ENCODE data around the gene AHRR. TPM values are rescaled to one million over a fixed set of nuclear protein-coding genes. Genes with fewer than 3 reads are reported as not detected.
A peak's percentile ranks its signal among the peaks of the same experiment; 100 is the strongest.

The AHRR gene
- total and polyA plus RNA-seq, 9 of the 15 experiments (the other 6 are each of a cell fraction or from before 2014, with no cell fraction given), result 0.06 to 1.6 (median 0.75) TPM; not detected in 1

DNA sequence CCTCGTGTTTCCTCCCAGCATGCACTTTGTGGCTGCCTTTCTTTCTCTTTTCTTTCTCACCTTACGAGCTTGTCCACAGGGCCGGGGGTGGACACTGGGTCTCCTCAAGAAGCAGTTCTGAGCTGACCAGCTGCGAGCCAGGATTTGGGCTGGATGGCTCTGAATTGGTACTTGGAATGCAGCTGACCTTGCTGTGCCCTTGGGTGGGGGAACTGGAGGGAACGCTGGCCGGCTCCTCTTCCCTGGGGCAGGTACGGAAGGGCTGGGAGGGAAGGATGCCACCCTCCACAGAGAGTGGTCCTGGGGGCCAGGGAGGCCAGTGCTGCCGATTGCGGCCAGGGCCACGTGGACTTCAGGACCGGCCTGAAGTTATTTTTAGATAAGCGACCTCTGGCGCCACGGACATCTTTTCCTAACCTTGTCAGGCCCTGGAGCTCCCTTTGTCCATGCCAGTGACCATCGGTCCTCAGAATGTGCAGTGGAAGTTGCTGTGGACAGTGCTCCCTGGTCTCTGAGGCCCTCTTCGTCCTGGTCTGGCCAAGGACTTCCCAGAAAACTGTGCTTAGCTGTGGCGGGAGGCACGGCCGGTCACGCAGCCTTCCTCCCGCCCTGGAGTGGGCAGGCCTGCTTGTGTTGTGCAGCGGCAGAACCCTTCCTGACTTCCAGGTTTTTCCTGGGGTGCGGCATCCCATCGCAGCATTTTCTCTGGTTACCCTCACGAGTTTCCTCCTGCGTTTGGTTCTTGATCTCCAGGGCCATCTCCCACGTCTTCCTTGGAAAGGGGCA is 13.5 kb upstream of the AHRR start:
- H2AFZ ChIP-seq (ENCODE audit: low read depth, low read length), result no peak overlapping the region
- peak overlapping the region in 1 of 2 experiments; percentile 48; a peak in 1 of 4 replicates for H3K9ac ChIP-seq (ENCODE audit: insufficient read depth in 1 of 2, low read depth in 2 of 2, low read length in 2 of 2)
- POLR2A ChIA-PET, result interaction anchor here (0.8 kb wide), 1 partner anchor 304 kb away, joined by 3 read pairs; no protein-coding TSS in a partner anchor
- no peaks in the 10 kb centered on the region for H3K9me1 ChIP-seq (ENCODE audit: control insufficient read depth, insufficient read depth, low read length)
- in situ Hi-C loops (cut with MboI) (no loop called here), intact Hi-C loops (cut with micrococcal nuclease) (no loop called here)
- no TSS peak for BruUV-seq (replicated peaks)
- CTCF ChIA-PET (ENCODE audit: low intra/inter-chr PET ratio), result no interaction called here
- no peaks in the 10 kb centered on the region for H3K9me3 ChIP-seq (replicated peaks; ENCODE audit: control insufficient read depth, insufficient read depth, low read depth, low read length)
- TF ChIP-seq MAZ (CRISPR knock-in tag; conservative IDR thresholded peaks at IDR 0.05 in 1 of 2, IDR thresholded peaks at IDR 0.05 in 1 of 2), result no peak
- TF ChIP-seq, protein P1, sequence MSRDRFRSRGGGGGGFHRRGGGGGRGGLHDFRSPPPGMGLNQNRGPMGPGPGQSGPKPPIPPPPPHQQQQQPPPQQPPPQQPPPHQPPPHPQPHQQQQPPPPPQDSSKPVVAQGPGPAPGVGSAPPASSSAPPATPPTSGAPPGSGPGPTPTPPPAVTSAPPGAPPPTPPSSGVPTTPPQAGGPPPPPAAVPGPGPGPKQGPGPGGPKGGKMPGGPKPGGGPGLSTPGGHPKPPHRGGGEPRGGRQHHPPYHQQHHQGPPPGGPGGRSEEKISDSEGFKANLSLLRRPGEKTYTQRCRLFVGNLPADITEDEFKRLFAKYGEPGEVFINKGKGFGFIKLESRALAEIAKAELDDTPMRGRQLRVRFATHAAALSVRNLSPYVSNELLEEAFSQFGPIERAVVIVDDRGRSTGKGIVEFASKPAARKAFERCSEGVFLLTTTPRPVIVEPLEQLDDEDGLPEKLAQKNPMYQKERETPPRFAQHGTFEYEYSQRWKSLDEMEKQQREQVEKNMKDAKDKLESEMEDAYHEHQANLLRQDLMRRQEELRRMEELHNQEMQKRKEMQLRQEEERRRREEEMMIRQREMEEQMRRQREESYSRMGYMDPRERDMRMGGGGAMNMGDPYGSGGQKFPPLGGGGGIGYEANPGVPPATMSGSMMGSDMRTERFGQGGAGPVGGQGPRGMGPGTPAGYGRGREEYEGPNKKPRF (IDR thresholded peaks at IDR 0.05; ENCODE audit: low read depth, low read length), result no peak
- TF ChIP-seq ELF4 (CRISPR knock-in tag; IDR thresholded peaks at IDR 0.05), result no peak
- TF ChIP-seq, protein P2, sequence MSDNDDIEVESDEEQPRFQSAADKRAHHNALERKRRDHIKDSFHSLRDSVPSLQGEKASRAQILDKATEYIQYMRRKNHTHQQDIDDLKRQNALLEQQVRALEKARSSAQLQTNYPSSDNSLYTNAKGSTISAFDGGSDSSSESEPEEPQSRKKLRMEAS (CRISPR knock-in tag; IDR thresholded peaks at IDR 0.05), result no peak
- TF ChIP-seq RB1 (IDR thresholded peaks at IDR 0.05; ENCODE audit: low read depth), result no peak
- TF ChIP-seq ZFPM2 (CRISPR knock-in tag; IDR thresholded peaks at IDR 0.05), result no peak
- TF ChIP-seq JUN (IDR thresholded peaks at IDR 0.05; ENCODE audit: borderline replicate concordance, low read depth, low read length), result no peak
- no peak for TF ChIP-seq JUN (CRISPR knock-in tag; IDR thresholded peaks at IDR 0.05; ENCODE audit: borderline replicate concordance)
- TF ChIP-seq KHSRP (IDR thresholded peaks at IDR 0.05), result no peak
- no peak for TF ChIP-seq ZNF263 (CRISPR knock-in tag; IDR thresholded peaks at IDR 0.05; ENCODE audit: borderline replicate concordance)
- TF ChIP-seq HNRNPUL1 (IDR thresholded peaks at IDR 0.05; ENCODE audit: low read length), result no peak
- TF ChIP-seq, protein P3, sequence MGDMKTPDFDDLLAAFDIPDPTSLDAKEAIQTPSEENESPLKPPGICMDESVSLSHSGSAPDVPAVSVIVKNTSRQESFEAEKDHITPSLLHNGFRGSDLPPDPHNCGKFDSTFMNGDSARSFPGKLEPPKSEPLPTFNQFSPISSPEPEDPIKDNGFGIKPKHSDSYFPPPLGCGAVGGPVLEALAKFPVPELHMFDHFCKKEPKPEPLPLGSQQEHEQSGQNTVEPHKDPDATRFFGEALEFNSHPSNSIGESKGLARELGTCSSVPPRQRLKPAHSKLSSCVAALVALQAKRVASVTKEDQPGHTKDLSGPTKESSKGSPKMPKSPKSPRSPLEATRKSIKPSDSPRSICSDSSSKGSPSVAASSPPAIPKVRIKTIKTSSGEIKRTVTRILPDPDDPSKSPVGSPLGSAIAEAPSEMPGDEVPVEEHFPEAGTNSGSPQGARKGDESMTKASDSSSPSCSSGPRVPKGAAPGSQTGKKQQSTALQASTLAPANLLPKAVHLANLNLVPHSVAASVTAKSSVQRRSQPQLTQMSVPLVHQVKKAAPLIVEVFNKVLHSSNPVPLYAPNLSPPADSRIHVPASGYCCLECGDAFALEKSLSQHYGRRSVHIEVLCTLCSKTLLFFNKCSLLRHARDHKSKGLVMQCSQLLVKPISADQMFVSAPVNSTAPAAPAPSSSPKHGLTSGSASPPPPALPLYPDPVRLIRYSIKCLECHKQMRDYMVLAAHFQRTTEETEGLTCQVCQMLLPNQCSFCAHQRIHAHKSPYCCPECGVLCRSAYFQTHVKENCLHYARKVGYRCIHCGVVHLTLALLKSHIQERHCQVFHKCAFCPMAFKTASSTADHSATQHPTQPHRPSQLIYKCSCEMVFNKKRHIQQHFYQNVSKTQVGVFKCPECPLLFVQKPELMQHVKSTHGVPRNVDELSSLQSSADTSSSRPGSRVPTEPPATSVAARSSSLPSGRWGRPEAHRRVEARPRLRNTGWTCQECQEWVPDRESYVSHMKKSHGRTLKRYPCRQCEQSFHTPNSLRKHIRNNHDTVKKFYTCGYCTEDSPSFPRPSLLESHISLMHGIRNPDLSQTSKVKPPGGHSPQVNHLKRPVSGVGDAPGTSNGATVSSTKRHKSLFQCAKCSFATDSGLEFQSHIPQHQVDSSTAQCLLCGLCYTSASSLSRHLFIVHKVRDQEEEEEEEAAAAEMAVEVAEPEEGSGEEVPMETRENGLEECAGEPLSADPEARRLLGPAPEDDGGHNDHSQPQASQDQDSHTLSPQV (IDR thresholded peaks at IDR 0.05), result no peak
- peaks cover 21% of the 10 kb centered on the region for H4K20me1 ChIP-seq (replicated peaks; ENCODE audit: control insufficient read depth, insufficient read depth, low read length)
- peaks cover 3% of the 10 kb centered on the region; the same call in 2 of the 3 replicates for H3K79me2 ChIP-seq (ENCODE audit: control insufficient read depth, insufficient read depth, low read length)
- DNase-seq (ENCODE audit: extremely low read depth in 1 of 4, low spot score in 3 of 4), result no peak
- no peak overlapping the region for H3K27ac ChIP-seq (ENCODE audit: extremely low read depth, low read depth, low read length)
- peaks cover 68% of the 10 kb centered on the region; the same call in 2 of the 3 replicates for H3K36me3 ChIP-seq (ENCODE audit: control insufficient read depth, insufficient read depth, low read length)
- ATAC-seq, result no peak
- H3K27me3 ChIP-seq (ENCODE audit: control insufficient read depth in 2 of 2, insufficient read depth in 2 of 2, low read length in 2 of 2), result no peaks in the 10 kb centered on the region
- H3K4me3 ChIP-seq, result no peak overlapping the region
- FAIRE-seq, result no peak
- peaks cover 0 to 5% of the 10 kb centered on the region in 2 experiments; a peak in 1 of 5 replicates for H3K4me1 ChIP-seq (replicated peaks in 1 of 2; ENCODE audit: control insufficient read depth in 2 of 2, insufficient read depth in 2 of 2, low read length in 2 of 2)
- no peak overlapping the region for H3K4me2 ChIP-seq (ENCODE audit: insufficient read depth, low read length)
- 88% methylated on average over 21 of the region's 27 CpGs for WGBS (ENCODE audit: insufficient coverage, low coverage, missing lambda C conversion rate)
